Hematopoietic multipotent progenitor cell treated with erythropoietin and hydrocortisone succinate and interleukin-3 and kit ligand, for 6 days (in vitro differentiated cells): ENCODE results near the gene TOR1B.
"Not testable (repeated sequence)": the region's sequence is repeated elsewhere in the genome, so short reads cannot be mapped to it uniquely, and the experiment has no call there.

Experiments used
- DNase-seq: peaks from one replicate; pipeline ENCODE4 v3.0.0-alpha.2; 2015

TOR1B gene

GRCh38 chr9:129776938-129777768 lies 25.8 kb upstream of the TOR1B start:
- peak; percentile 83 for DNase-seq

- DNase-seq = no peak
These were observed 25.2 kb upstream of the TOR1B start for GRCh38 chr9:129777769-129778130.

DNA sequence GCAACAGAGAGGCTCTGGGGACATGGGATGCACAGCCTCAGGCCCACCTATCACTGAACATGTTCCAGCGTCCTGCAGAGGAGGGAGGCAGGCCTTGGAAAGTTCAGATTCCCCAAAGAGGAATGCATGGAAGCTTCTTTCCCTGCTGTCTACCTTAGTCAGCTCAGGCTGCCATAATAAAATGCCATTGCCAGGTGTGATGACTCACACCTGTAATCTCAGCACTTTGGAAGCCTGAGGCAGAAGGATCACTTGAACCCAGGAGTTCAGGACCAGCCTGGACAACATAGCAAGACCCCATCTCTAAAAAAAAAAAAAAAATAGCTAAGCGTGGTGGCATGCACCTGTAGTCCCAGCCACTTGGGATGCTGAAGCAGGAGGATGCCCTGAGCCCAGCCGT lies 24.5 kb upstream of the TOR1B start:
- no peak for DNase-seq

GRCh38 chr9:129779560-129780190 lies 23.3 kb upstream of the TOR1B start:
- DNase-seq = no peak

DNA sequence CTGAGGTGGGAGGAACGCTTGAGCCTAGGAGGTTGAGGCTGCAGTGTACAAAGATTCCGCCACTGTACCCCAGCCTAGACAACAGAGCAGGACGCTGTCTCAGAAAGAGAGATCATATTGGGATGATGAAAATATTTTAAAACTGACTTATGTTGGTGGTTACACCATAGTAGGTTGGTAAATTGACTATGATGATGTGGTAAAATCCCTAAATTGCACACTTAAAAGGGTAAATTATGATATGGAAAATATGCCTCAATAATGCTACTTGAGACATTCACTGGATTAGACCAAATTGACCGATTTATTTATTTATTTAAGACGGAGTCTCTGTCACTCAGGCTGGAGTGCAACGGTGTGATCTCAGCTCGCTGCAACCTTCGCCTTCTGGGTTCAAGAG lies 21.9 kb upstream of the TOR1B start:
- DNase-seq = no peak

DNA sequence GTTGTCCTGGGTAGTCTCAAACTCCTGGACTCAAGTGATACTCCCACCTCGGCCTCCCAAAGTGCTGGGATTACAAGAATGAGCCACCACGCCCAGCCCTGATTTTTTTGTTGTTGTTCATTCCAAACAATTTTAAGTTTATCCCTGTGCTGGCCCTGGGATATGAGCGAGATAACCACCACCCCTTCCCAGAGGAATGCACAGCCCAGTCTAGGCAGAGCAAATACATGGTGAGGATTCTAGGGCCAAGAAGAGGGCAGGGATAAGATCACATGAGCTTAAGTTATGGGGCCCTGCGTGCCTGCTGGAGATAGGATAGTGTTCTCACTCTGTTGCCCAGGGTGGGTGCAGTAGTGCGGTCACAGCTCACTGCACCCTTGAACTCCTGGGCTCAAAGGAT lies 21.0 kb upstream of the TOR1B start:
- no peak for DNase-seq

DNA sequence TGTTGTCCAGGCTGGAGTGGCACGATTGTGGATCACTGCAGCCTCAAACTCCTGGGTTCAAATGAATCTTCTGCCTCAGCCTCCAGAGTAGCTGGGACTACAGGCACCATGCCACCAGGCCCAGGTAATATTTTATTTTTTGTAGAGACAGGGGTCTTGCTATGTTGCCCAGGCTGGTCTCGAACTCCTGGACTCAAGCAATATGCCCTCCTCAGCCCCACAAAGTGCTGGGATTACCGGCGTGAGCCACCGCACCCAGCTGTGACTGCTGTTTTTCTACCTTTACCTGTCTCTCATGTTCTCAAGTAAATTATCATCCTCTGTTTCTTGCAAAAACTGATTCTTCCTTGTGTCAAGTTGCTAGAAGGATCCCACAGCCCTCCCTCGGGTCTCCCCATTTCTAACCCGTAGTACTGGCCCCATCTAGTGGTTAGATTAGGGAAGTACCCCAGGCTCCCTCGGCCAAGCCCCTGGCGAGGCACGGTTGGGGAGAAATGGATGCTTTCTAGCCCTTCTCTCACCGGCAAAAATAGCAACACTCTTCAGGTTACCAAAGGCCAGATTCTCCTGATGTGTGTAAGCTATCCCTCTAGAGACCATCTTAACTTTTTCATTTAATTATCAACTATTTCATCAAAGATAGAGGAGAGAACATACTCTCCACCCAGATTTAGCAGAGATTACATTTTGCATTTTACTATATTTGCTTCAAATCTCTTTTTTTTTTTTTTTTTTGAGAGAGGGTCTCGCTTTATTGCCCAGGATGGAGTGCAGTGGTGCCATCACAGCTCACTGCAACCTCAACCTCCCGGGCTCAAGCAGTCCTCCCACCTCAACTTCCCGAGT lies 19.2 kb upstream of the TOR1B start:
- DNase-seq = peak; percentile 91

DNA sequence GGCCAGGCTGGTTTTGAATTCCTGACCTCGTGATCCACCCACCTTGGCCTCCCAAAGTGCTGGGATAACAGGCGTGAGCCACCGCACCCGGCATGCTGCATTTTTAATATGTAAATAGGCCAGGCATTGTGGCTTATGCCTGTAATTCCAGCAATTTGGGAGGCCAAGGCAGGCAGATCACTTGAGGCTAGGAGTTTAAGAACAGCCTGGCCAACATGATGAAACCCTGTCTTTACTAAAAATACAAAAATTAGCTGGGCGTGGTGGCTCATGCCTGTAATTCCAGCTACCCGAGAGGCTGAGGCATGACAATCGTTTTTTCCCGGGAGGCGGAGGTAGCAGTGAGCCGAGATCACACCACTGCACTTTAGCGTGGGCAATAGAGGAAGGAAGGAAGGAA lies 18.0 kb upstream of the TOR1B start:
- DNase-seq = not testable (repeated sequence)

- no peak for DNase-seq
These were observed 17.1 kb upstream of the TOR1B start for GRCh38 chr9:129785866-129786265.

DNA sequence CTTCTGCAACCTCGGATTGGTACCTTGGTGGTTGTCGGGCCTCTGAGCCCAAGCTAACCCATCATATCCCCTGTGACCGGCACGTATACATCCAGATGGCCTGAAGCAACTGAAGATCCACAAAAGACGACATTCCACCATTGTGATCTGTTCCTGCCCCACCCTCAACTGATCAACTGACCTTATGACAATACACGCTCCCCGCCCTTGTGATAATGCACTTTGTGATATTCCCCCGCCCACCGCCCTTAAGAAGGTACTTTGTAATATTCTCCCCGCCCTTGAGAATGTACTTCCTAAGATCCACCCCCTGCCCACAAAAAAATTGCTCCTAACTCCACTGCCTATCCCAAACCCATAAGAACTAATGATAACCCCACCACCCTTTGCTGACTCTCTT lies 16.5 kb upstream of the TOR1B start:
- peak; percentile 70 for DNase-seq

DNA sequence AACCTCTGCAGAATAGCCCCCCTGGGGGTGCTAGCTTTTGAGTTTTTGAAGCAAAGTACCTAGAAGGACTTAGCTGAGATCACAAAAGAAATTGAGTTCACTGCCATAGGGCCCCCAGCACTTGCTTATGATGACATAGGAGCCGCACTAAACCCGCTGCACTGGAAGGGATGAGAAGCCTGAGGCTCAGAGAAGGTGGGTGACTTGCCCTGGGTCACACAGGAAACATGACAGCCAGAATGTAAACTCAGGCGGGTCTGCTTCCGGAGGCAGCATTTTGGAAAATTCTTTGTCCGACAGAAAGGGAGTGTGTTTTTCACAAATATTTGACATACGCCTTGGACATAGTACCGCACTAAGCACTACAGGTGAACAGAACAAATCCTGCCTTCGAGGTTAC lies 8.4 kb upstream of the TOR1B start:
- DNase-seq = no peak

GRCh38 chr9:129796029-129796428 lies 7.0 kb upstream of the TOR1B start:
- DNase-seq = not testable (repeated sequence)

GRCh38 chr9:129798973-129799372 lies 4.0 kb upstream of the TOR1B start:
- no peak for DNase-seq

GRCh38 chr9:129801504-129801903 lies 1.5 kb upstream of the TOR1B start:
- DNase-seq = no peak

- DNase-seq = peak; percentile 73
These were observed 684 bp downstream of the TOR1B start for GRCh38 chr9:129803676-129804060.

GRCh38 chr9:129806061-129806460 lies 3.1 kb downstream of the TOR1B start:
- no peak for DNase-seq

DNA sequence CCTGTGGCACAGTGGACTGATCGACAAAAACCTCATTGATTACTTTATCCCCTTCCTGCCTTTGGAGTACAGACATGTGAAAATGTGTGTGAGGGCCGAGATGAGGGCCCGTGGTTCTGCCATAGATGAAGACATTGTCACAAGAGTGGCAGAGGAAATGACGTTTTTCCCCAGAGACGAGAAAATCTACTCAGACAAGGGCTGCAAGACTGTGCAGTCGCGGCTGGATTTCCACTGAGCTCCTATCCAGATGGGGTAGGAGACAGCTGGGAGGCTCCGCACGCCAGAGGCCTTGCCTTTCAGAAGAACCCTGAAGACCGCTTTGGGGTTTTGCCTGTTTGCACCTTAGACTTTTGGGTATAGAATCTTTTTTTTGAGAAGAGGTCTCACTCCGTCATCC lies 6.4 kb downstream of the TOR1B start:
- no peak for DNase-seq

- no peak for DNase-seq
These were observed 7.1 kb downstream of the TOR1B start for GRCh38 chr9:129810116-129810515.

DNA sequence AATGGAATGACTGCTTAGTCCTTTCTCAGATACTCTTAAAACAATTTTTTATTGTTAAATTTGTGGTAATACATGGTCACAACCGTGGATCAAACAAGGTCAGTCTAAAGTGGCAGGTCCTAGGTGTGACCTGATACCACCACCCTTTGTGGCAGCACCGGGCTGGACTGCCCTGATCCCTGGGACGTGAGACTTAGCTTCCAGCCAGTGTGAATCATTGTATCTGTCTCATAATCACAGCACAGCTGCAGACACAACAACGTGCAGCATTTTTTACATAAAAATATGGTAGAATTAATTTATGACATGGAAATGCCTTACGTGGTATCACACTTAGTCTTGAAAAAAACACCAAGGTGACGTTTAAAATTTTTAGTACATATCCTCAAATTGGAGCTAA lies 7.8 kb downstream of the TOR1B start:
- no peak for DNase-seq

GRCh38 chr9:129811967-129812363 lies 9.0 kb downstream of the TOR1B start:
- DNase-seq = no peak

- DNase-seq = no peak
These were observed 9.4 kb downstream of the TOR1B start for GRCh38 chr9:129812385-129812784.

GRCh38 chr9:129813661-129814060 lies 10.7 kb downstream of the TOR1B start:
- DNase-seq = no peak

GRCh38 chr9:129814432-129815223 lies 11.6 kb downstream of the TOR1B start:
- DNase-seq = no peak
